GM23248 (cell line): ENCODE measurements around the gene CASK. TPM values are rescaled to one million over a fixed set of nuclear protein-coding genes. Genes with fewer than 3 reads are reported as not detected.

Source experiments
- DNase-seq: peaks from one replicate; pipeline ENCODE4 v3.0.0-alpha.2; 2015
- H2AFZ ChIP-seq: fragments of 200-600 bp; sonication (generic); 2 replicates; pipeline ENCODE4 v1.6.1; 2016; ENCODE audit warnings: antibody characterized with exemption
- H3F3A ChIP-seq: fragments of 200-600 bp; sonication (generic); 2 replicates; pipeline ENCODE4 v1.6.1; 2016; ENCODE audit warnings: mild to moderate bottlenecking, antibody characterized with exemption, mixed run types; ENCODE audit not compliant: insufficient read depth
- H3K27ac ChIP-seq: fragments of 200-600 bp; sonication (generic); 2 replicates; pipeline ENCODE4 v1.5.1; 2016; ENCODE audit warnings: mild to moderate bottlenecking
- H3K27me3 ChIP-seq: fragments of 200-600 bp; sonication (generic); replicated peaks from 2 replicates; pipeline ENCODE4 v1.6.1; 2016; ENCODE audit warnings: mild to moderate bottlenecking; ENCODE audit not compliant: insufficient read depth
- H3K36me3 ChIP-seq: fragments of 200-600 bp; sonication (generic); 2 replicates; pipeline ENCODE4 v1.6.1; 2016; ENCODE audit warnings: low read depth, mild to moderate bottlenecking
- H3K4me1 ChIP-seq: fragments of 200-600 bp; sonication (generic); 2 replicates; pipeline ENCODE4 v1.6.1; 2016; ENCODE audit warnings: mild to moderate bottlenecking; ENCODE audit not compliant: insufficient read depth
- H3K4me2 ChIP-seq: fragments of 200-600 bp; sonication (generic); one replicate; pipeline ENCODE4 v1.6.1; 2016; ENCODE audit warnings: mild to moderate bottlenecking; ENCODE audit not compliant: unreplicated experiment
- H3K4me3 ChIP-seq: fragments of 200-600 bp; sonication (generic); 2 replicates; pipeline ENCODE4 v1.5.1; 2016; ENCODE audit warnings: mild to moderate bottlenecking
- H3K79me2 ChIP-seq: fragments of 200-600 bp; sonication (generic); 2 replicates; pipeline ENCODE4 v1.6.1; 2016; ENCODE audit warnings: mild to moderate bottlenecking; ENCODE audit not compliant: insufficient read depth
- H3K9ac ChIP-seq: fragments of 200-600 bp; sonication (generic); 2 replicates; pipeline ENCODE4 v1.6.1; 2016; ENCODE audit warnings: mild to moderate bottlenecking
- H3K9me2 ChIP-seq: fragments of 200-600 bp; sonication (generic); 2 replicates; pipeline ENCODE4 v1.6.1; 2016; ENCODE audit warnings: mixed run types, mild to moderate bottlenecking, moderate library complexity; ENCODE audit not compliant: insufficient read depth
- H3K9me3 ChIP-seq: fragments of 200-600 bp; sonication (generic); one replicate; pipeline ENCODE4 v1.6.1; 2017; ENCODE audit warnings: low read depth
- H4K20me1 ChIP-seq: fragments of 200-600 bp; sonication (generic); 2 replicates; pipeline ENCODE4 v1.6.0; 2016; ENCODE audit not compliant: insufficient read depth
- EZH2 ChIP-seq: fragments of 200-600 bp; sonication (generic); IDR thresholded peaks from 2 replicates; pipeline ENCODE4 v1.6.1; 2018; ENCODE audit warnings: antibody characterized with exemption, mild to moderate bottlenecking; ENCODE audit not compliant: insufficient read depth, poor library complexity, severe bottlenecking
- EZH2phosphoT487 ChIP-seq: fragments of 200-600 bp; sonication (generic); IDR thresholded peaks from 2 replicates; pipeline ENCODE4 v1.6.1; 2018; ENCODE audit warnings: antibody characterized with exemption, moderate library complexity, mild to moderate bottlenecking, low read depth; ENCODE audit not compliant: insufficient read depth
- WGBS, 2 experiments: methylation state at CpG; one replicate each; pipeline ENCODE4 v1.1.6; 2015 to 2017; ENCODE audit warnings: low lambda C conversion rate in 2 of 2, low coverage in 1 of 2; ENCODE audit errors: missing lambda C conversion rate in 2 of 2; 5-methylcytosine and 5-hydroxymethylcytosine counted together
- in situ Hi-C: fragments of 300-500 bp; cut with MboI; formaldehyde crosslinking; loops from 2 replicates; pipeline ENCODE4 v1.15.0; 2020
- polyA plus RNA-seq: library from polyadenylated mRNA; unstranded; fragments of >200 nt; fragmentation: Nextera tagmentation; extraction: Ambion mirVana; gene quantifications from 2 replicates; pipeline ENCODE4 v1.2.1, GENCODE V29; 2016
- total RNA-seq: library from RNA; depleted of rRNA; stranded (reverse); fragments of >200 nt; shearing (Covaris generic); gene quantifications from 2 replicates; pipeline ENCODE4 v1.2.3, GENCODE V29; 2014

Gene CASK
- total and polyA plus RNA-seq, 2 experiments from 2014 or later, result 2.5 to 29.2 TPM

GRCh38 chrX:41808047-41808446, 115.3 kb downstream of the CASK start:
- H3K9ac ChIP-seq, result no peak overlapping the region
- H3K9me3 ChIP-seq, result no peaks in the 10 kb centered on the region
- no peak overlapping the region for H3K27ac ChIP-seq
- no peak overlapping the region for H2AFZ ChIP-seq
- H3K4me2 ChIP-seq, result no peak overlapping the region
- H3K4me1 ChIP-seq, result no peaks in the 10 kb centered on the region
- H3K79me2 ChIP-seq, result no peaks in the 10 kb centered on the region
- no peaks in the 10 kb centered on the region for H3K27me3 ChIP-seq
- in situ Hi-C loops, result no loop called here
- H3K4me3 ChIP-seq, result no peak overlapping the region
- no peaks in the 10 kb centered on the region for H3K36me3 ChIP-seq
- TF ChIP-seq EZH2, result no peak
- no peak for TF ChIP-seq EZH2phosphoT487
- H3K9me2 ChIP-seq, result no peaks in the 10 kb centered on the region
- no peaks in the 10 kb centered on the region for H4K20me1 ChIP-seq
- no peaks in the 10 kb centered on the region for H3F3A ChIP-seq
- no peak for DNase-seq
- 79 to 84% methylated on average over 4 to 5 of the region's 5 CpGs for WGBS, 2 experiments

DNA sequence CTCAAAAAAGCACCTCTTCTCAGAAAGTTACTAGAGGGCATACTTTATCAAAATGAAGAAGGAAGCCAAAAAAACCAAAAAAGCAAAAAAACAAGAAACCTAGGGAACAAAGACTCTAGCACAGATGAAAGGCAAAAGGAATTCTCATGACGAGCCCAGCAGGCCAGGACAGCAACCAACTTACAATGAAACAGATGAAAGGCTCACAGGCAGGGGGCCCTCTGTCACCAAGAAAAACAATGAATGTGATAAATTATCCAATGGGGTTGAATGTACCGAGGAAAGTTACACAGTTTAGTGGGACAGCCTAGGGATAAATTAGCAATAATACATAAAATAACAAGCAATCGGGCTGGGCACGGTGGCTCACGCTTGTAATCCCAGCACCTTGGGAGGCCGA, 120.4 kb downstream of the CASK start:
- Histone ChIP-seq H3K9me2 (no peaks in the 10 kb centered on the region), H3K79me2 (no peaks in the 10 kb centered on the region), H3K9ac (no peak overlapping the region), H2AFZ (no peak overlapping the region), H3K27me3 (no peaks in the 10 kb centered on the region), H3K27ac (no peak overlapping the region), H3K9me3 (no peaks in the 10 kb centered on the region), H3K36me3 (no peaks in the 10 kb centered on the region), H3K4me3 (no peak overlapping the region), H4K20me1 (no peaks in the 10 kb centered on the region), H3K4me2 (no peak overlapping the region), H3K4me1 (no peaks in the 10 kb centered on the region), H3F3A (no peaks in the 10 kb centered on the region)
- WGBS, 2 experiments, result 65 to 70% methylated on average over 5 to 6 of the region's 6 CpGs
- in situ Hi-C loops, result no loop called here
- TF ChIP-seq EZH2 (no peak), EZH2phosphoT487 (no peak)
- DNase-seq, result peak; percentile 9

DNA sequence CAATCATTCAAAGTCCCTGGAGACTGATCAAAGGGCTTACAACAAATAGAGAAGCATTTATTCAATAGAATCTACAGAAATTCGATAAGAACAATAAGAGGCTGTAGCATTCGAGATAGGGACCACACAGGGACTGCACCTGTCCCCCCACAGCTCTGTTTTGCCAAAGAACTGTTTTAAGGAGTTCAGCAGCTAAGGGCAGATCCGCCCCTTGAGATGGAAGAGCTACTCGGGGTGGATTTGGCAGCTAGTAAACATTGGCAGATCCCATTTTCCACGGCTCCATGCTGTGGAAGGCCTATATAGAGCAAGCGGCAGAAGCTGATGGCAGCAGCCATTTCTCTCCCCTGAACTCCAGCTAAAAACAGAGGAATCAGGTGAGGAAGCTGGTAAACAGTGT, 123.7 kb downstream of the CASK start:
- Histone ChIP-seq H3K4me2 (no peak overlapping the region), H4K20me1 (no peaks in the 10 kb centered on the region), H2AFZ (no peak overlapping the region), H3K4me1 (no peaks in the 10 kb centered on the region), H3K27ac (no peak overlapping the region), H3K36me3 (no peaks in the 10 kb centered on the region), H3K9me2 (no peaks in the 10 kb centered on the region), H3K9ac (no peak overlapping the region), H3K27me3 (no peaks in the 10 kb centered on the region), H3K4me3 (no peak overlapping the region), H3K79me2 (no peaks in the 10 kb centered on the region), H3F3A (no peaks in the 10 kb centered on the region), H3K9me3 (no peaks in the 10 kb centered on the region)
- no peak for DNase-seq
- in situ Hi-C loops, result loop anchor here (25.0 kb wide), 2 partner anchors 463 to 738 kb away; no protein-coding TSS in a partner anchor
- no peak for TF ChIP-seq EZH2
- TF ChIP-seq EZH2phosphoT487, result no peak
- WGBS, 2 experiments, result 79 to 82% methylated on average over 5 to 6 of the region's 6 CpGs

DNA sequence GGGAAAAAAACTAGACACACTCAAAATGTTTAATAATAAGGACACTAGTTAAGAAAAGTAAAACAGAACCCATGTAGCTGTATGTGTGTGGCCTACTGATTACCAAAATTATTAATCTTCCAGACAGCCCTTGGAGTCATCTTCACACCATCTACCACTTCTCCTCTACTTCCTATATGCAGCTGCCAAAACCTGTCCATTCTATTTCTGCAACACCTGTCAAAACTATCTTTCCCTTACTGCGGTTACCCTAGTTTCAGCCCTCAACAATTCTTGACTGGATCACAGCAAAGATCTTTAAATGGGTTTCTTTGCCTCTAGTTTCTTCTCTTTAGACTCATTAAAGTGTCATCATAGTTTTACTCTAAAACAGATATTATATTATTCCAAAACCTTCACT, 126.8 kb downstream of the CASK start:
- H3K27ac ChIP-seq, result no peak overlapping the region
- no peak overlapping the region for H3K9ac ChIP-seq
- TF ChIP-seq EZH2 (no peak), EZH2phosphoT487 (no peak)
- no peaks in the 10 kb centered on the region for H3K79me2 ChIP-seq
- no peak overlapping the region for H2AFZ ChIP-seq
- no peaks in the 10 kb centered on the region for H4K20me1 ChIP-seq
- in situ Hi-C loops, result loop anchor here (25.0 kb wide), 2 partner anchors 466 to 741 kb away; no protein-coding TSS in a partner anchor
- H3F3A ChIP-seq, result no peaks in the 10 kb centered on the region
- no peaks in the 10 kb centered on the region for H3K36me3 ChIP-seq
- H3K9me2 ChIP-seq, result no peaks in the 10 kb centered on the region
- H3K4me3 ChIP-seq, result no peak overlapping the region
- H3K4me1 ChIP-seq, result no peaks in the 10 kb centered on the region
- no peak overlapping the region for H3K4me2 ChIP-seq
- H3K9me3 ChIP-seq, result no peaks in the 10 kb centered on the region
- DNase-seq, result no peak
- H3K27me3 ChIP-seq, result no peaks in the 10 kb centered on the region
- WGBS, 2 experiments, result 100% methylated on average over 1 of the region's 1 CpG

DNA sequence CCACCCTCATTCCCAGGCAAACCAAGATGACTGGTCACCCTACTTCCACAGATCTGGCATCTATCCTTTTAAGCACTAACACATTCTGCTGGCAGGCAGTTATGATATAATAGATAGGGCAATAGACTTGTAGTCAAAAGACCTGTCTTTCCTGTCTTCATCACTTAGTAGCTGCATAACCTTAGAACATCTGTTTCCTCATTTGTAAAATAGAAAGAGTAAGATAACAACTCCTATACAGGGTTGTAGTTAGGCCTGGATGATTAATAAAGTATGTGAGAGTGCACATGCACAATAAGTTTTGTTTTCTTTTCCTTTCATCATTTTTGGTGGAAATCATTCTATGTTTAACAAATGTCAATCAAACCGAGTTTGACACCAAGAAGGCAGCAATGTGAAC, 127.3 kb downstream of the CASK start:
- Histone ChIP-seq H3F3A (no peaks in the 10 kb centered on the region), H3K4me1 (no peaks in the 10 kb centered on the region), H3K9ac (no peak overlapping the region), H3K4me2 (no peak overlapping the region), H3K4me3 (no peak overlapping the region), H3K36me3 (no peaks in the 10 kb centered on the region), H4K20me1 (no peaks in the 10 kb centered on the region), H3K27me3 (no peaks in the 10 kb centered on the region), H2AFZ (no peak overlapping the region), H3K79me2 (no peaks in the 10 kb centered on the region), H3K9me2 (no peaks in the 10 kb centered on the region), H3K9me3 (no peaks in the 10 kb centered on the region), H3K27ac (no peak overlapping the region)
- in situ Hi-C loops, result loop anchor here (25.0 kb wide), 2 partner anchors 466 to 741 kb away; no protein-coding TSS in a partner anchor
- DNase-seq, result no peak
- TF ChIP-seq EZH2phosphoT487, result no peak
- TF ChIP-seq EZH2, result no peak
- 100% methylated on average over 1 of the region's 1 CpG for WGBS, 2 experiments
